ENCODE measurements around the gene GLDC. TPM values are rescaled to one million over a fixed set of nuclear protein-coding genes. Genes with fewer than 3 reads are reported as not detected.

The GLDC gene
- total RNA-seq = 0.43 and 22.9 TPM in 2 replicates

DNA sequence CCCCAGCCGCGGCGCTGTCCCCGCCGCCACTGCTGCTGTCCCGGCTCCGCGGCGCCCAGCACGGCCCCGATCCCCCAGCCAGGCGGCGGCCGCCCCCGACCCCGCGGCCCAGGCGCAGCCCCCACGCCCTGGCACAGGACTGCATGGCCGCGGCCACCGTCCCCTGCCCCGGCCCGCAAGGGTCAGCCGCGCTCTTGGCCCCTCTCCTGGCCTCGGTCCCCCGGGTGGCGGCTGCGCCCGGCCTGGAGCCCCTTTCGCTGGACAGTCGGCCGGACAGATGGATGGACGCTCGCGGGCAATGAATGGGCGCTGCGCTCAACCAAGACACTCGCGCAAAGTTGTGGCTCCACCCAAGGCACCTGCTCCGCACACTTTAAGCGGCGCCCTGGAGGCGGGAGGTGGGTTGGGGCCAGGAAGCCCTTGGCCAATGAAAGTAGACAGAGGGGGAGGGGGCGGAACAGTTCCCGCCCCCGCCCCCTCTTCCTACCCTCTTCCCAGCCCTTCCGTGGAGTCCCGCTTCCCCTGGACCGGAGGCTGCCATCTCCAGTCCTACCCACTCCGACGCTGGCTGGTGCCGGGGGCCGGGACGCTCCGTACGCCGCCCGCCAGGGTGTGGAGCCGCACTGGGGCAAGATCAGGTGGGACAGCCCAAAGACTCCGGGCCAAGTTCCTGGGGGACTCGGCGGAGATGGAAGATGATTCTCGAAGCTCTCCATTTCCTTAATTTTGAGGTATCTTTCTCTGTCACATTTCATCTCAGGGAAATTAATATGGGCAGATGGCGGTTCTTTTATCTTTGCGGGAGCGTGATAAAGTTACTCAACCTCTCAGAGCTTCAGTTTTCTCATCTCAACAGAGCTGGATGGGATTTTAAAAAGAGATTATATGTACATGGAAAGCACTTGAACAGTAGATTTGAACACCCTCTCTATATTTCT lies at the start of gene GLDC:
Gene GLDC (minus strand): TSS at position 375 of the 938 bp plus-strand sequence. CDS start 230 bp downstream, at position 145.

Other genes with a start within 250 kb of the GLDC start
- gene UHRF2, start 232.5 kb downstream of the GLDC start, total RNA-seq = 48.2 and 57.5 TPM in 2 replicates
- gene KDM4C, start 112.2 kb upstream of the GLDC start, total RNA-seq = 20.5 and 29.2 TPM in 2 replicates